Stimulated activated CD4-positive, alpha-beta T cell treated with anti-CD3 and anti-CD28 coated beads, Interleukin-2, amount 100 ng/mL, for 4 hours (primary cell): Measurements from ENCODE around the gene PCA3.
"Not testable (repeated sequence)": the region's sequence is repeated elsewhere in the genome, so short reads cannot be mapped to it uniquely, and the experiment has no call there.

Experiments used
- DNase-seq: peaks from one replicate; pipeline ENCODE4 v3.0.0-alpha.2; 2020; ENCODE audit warnings: low read depth

PCA3 gene

DNA sequence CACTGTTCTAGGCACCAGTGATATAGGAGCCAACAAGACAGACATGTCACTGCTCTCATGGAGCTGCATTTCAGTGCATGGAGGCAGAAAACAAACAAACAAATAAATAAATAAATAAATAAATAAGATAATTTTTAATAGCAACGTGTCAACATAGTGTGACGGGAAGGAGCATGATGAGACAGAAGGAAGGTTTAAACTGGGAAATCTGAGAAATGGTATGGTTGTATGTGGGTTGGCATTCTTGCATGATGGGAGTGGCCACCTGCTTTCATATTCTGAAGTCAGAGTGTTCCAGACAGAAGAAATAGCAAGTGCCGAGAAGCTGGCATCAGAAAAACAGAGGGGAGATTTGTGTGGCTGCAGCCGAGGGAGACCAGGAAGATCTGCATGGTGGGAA, at the start of gene PCA3:
Gene PCA3, plus strand, starts transcription at position 301 of the 400 bp plus-strand sequence.
- no peak for DNase-seq

DNA sequence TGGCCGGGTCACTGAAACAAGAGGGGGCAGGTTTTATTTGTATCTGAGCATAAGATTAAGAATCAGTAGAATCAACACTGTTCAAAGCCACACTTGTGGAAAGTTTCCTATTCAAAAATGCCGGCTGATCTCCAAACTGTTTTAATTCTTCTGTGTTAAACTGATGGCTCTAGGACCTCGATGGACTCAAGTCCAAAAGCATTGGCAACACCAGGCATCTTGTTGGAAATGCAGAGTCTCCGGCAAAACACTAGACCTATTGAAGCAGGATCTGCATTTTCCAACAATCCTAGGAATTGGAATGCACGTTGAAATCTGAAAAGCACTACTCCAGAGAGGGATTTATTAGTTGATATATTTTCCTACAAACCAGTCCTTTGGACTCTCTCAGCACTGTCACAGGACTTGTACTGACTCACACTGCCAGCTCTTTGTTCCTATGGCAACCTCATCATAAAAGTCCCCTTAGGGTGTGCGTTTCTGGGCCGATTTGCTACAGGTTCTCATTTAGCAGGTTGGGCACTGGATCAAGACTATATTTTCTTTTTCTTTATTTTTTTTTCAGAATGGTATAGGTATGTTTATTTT, 48.1 kb upstream of the PCA3 start:
- no peak for DNase-seq

DNA sequence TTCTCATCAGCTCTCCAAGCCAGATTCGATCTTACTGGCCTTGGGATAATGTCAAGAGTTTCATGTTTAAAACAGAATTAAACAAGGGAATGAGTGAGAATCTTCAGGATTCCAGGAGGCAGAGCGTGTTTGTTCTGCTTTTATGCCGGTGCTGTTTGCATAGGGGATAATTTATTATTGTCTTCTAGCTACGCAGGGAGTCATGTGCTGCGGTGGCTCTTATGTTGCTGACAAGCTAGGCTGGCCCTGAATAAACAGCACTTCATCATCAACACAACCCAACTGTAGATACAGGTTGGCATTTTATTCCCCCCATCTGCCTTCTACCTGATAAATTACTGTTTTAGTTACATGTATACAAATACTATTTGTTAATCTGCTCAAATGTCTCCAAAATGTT, 47.1 kb upstream of the PCA3 start:
- no peak for DNase-seq

DNA sequence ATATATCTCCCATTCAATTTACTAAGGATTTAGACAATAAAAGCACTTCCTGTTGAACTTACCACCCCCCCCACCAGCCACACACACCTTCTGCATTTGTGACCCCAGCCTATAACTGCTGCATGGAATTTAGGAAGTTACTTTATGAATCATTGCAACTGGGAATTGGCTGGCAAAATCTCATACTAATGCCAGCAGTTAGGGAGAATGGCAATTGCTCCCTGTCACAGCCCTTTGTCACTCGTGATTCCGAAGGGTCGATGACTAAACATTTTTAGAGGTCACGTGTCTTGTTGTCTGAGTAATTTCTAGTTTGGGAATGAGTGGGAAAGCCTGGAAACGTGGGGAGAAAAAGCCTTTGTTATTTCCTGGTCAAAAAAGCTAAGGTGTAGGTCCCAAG, 46.6 kb upstream of the PCA3 start:
- DNase-seq = no peak

DNA sequence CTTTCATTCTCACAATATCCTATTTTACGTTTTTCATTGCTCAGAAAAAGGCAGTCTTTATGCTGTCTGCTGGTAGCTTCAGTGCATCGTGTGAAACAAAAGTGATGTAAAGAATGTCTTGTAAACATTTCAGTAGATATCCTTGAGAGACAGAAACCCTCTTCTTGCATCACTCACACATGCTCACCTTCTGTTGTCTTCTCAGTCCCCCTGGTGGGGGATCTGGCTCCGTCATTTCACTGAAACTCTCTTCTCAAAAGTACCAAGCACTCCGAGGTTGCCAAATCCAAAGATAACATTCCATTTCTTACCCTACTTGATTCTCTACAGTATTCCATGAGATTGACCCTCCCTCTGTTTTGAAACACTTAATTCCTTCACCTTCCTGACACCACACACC, 46.1 kb upstream of the PCA3 start:
- no peak for DNase-seq

DNA sequence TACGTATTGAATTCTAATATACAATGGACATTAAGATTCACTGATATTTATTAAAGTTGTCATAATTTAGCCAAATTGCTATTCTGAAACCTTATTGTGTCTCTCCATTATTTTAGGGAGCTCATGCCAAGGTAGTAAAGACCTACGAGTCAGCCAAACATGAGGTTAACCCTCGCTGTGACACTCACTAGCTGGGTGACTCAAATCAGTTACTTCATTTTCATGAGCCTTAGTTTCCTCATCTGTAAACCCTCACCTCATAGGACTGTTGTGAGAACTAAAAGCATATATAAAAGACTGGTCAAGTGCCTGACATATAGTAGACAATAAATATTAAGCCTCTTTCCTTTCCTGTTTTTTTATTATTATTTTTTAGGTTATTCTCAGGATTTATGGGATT, 44.0 kb upstream of the PCA3 start:
- no peak for DNase-seq

DNA sequence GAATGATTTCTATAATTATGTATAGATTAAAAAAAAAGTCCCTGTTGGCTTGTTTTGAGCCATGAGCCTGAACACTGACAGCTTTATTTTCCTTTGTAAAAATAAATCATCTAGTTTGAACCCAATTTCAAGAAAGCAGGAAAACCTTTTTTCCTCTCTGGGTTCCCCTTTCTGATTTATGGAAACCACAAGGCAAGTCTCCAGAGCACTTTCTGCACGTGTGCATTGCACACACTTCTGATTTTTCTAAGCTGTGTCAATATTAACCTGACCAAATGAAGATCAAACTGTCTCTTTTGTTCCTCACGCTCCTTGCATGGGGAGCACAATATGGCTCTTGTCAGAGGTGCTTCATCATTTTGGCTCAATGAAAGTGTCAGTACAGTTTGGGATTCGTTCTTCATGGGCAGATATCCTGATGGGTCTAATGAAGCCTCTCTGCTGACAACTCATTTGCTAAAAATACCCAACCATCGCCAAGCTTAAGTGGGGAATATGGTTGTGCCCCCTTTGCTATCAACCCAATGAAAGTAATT, 39.2 kb upstream of the PCA3 start:
- no peak for DNase-seq

DNA sequence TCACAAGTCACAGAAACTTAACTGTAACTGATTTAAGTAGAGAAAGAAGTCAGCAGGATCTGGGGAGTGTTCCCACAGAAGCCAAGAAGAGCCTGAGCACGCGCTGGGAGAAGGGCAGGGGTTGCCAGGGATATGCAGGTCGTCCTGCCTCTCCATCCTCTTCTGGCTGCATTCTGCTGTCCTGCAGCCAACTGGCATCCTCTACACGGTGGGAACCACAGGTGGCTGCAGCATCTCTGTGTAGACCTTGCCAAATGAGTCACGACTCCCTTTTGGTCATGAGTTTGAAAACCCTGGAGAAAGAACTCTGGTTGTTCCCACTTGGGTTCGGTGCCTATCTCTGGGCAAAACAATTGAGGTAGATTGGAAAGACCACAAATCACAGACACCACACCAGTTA, 38.4 kb upstream of the PCA3 start:
- no peak for DNase-seq

DNA sequence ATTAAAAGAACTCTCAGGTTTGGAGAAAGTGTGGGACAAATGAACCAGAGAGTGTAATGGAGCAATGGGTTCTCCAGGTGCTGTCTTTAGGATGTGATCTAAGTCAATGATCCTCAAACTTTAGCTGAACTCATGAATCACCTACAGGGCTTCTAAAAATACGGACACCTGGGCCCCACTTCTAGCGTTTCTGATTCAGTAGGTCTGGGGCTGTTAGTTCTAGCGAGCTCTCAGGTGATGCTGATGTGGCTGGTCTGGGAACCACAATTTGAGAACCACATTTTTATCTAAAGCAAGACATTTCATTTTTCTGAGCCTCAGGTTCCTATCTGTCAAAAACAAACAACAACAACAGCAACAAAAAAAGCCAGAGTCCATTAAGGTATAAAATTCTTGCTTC, 35.1 kb upstream of the PCA3 start:
- no peak for DNase-seq

DNA sequence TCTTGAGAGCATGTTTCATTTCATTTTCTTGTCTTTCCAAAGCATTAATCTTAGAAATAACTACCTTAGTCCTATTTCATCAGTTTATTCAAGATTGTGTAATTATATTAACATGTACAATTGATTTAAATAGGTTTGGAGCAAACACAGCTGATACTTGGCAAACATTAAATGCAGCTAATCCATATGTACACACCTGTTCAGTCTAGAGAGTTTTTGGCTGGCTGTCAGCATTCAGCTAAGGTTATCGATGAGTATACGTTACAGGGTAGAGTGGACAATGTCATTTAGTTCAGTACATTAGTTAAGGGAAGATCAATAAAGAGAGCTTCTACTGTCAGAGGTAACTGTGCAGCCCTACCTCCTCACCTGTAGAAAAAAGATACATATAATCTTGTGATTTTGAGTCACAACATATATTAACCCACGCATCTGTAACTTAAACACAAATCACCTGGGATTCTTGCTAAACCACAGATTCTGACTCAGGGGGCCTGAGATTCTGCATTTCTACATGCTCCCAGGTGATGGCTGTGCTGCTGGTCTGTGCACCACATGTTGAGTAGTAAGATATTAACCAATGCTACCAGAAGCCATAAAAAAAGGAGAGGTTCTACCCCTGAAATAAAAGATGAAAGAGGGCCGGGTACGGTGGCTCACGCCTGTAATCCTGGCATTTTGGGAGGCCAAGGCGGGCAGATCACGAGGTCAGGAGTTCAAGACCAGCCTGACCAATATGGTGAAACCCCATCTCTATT, 34.1 kb upstream of the PCA3 start:
- no peak for DNase-seq

DNA sequence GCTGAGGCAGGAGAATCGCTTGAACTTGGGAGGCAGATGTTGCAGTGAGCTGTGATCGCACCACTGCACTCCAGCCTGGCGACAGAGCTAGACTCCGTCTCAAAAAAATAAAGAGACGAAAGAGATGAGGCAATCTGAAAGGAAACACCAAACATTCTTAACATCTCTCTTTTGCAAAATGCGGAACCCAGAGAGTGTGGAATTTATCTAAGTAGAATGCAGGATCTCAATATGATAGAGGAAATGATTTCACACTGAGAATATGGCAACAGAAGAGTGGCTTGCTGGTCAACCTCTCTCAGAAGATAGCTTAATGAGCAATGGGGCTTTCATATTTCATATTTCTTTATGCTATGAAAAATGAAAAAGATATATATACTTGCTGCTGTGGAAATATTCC, 33.4 kb upstream of the PCA3 start:
- DNase-seq = no peak

DNA sequence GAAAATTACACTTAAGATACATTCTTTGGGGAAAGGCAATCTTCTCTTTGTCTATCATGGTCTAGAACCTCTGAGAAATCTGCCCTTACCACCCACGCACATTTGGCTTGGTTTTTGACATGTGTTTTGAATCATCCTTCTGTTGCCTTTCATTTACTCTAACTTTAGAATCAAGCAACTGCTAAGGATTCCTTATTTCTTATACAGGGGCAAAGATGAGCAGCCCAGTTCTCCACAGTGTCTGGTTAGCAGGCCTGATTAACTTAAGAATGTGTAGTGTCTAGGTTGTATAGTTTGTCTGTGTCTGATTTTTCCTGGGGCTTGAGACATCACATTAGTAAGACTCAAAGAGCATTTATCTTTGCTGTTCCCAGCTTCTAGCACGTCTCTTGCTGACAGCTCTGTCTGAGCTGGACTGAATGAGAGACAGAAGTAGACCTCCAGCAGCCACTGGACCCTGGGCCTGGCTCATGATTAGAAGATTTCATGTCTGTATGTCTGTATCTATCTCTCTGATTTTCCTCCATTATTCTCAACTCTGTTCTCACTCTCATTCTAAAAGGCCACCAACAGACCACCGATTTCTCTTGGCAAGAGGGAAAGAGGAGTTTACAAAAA, 31.8 kb upstream of the PCA3 start:
- no peak for DNase-seq

DNA sequence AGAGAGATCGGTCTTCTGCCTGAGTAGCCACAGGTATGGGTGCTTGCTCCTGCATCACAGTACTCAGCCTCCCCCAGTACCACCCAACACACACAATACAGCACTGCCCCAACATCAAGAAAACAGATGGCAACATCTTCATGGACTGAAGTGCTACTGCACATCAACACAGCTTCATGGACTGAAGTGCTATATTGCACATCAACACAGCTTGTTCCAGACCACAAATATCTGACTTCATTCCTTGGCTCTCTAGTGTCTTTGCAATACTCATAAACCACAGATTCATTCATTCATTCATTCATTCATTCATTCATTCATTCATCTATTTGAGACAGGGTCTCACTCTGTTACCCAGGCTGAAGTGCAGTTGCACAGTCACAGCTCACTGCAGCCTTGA, 31.1 kb upstream of the PCA3 start:
- DNase-seq = no peak

DNA sequence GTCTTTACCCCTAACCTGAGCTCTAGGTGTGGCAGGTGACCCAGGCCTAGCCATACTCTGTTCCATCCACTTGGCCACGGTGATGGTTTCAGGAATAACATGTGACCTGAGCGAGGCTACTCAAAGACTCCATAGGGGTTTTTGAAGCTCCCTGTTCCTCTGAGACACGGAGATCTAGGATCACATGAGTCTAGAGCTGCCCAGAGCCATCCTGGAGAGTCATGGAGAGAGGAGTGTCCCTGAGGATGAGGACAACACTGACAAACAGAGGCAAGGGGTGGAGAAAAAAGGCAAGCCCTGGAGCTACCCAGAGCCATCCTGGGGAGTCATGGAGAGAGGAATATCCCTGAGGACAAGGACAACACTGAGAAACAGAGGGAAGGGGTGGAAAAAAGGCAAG, 29.5 kb upstream of the PCA3 start:
- DNase-seq = no peak

DNA sequence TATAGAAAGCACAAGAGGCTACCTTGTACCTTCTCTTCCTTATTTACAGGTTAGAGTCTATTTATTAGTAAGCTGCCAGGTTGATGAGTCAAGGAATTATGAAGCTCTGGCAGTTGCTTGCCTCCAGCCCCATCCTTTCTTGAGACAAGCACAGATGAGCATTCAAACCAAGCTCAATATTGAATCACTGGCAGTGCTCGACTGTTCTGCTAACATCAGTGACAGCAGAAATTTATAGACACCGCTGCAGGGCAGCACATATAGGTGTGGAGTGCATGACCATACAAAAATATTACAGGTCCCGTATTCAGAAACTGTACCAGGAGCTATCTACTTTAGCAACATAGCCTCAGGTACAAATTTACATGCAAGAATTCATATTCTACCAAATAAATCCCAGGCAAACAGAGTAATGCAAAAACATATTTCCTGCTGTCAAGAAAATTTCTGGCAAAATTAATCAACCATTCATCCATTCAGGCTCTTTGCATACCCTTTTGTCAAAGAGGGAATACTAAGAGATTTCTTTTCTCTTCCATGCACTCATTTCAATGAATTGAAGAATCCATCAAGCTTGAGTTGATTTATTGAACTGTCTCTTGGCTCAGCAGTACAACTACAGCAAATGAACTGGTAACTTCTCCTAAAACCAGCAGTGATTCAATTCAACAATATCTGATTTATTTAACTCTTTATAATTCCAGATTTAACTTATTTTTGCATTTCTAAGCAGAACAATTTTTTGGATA, 26.9 kb upstream of the PCA3 start:
- no peak for DNase-seq

DNA sequence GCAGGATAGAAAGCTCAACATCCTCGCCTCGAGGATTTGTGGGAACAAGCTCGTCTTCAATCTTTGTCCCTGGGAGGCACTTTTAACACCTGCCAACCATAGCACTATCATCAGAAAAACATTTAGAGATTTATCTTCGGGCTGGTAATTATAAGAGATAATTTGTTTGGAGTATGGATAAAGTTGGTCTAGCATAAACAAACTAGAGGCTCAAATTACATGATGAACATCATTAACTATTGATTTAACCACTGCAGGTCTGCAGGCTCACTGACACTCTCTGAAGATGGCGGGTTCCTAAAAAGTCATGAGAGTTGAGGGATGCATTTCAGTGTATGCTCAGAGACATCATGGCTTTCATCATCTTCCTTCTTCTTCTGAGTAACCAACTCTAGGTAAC, 25.8 kb upstream of the PCA3 start:
- no peak for DNase-seq

DNA sequence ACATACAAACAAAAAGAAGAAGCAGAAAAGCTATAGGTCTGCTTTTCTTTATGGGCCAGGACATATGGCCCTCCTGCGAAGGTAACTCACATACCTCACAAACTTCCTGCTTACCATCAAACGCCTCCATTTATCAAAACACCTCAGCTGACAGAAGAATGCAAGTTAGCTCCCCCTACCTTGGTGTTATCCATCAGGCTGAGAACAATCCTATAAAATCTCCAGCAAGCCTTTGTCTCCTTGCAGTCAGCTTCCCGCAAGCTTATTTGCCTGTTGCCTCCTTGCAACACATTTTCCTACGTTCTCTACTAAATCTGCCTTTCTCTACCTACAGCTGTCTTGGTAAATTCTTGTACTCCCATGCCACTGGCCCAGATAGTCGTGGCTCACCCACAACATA, 22.7 kb upstream of the PCA3 start:
- DNase-seq = no peak

DNA sequence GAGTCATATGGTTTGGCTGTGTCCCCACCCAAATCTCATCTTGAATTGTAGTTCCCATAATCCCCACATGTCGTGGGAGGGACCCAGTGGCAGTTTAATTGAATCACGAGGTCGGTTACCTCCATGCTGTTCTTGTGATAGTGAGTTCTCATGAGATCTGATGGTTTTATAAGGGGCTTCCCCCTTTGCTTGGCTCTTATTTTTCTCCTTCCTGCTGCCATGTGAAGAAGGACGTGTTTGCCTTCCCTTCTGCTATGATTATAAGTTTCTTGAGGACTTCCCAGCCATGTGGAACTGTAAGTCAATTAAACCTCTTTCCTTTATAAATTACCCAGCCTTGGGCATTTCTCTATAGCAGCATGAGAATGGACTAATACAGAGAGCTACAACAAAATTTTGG, 21.3 kb upstream of the PCA3 start:
- not testable (repeated sequence) for DNase-seq

DNA sequence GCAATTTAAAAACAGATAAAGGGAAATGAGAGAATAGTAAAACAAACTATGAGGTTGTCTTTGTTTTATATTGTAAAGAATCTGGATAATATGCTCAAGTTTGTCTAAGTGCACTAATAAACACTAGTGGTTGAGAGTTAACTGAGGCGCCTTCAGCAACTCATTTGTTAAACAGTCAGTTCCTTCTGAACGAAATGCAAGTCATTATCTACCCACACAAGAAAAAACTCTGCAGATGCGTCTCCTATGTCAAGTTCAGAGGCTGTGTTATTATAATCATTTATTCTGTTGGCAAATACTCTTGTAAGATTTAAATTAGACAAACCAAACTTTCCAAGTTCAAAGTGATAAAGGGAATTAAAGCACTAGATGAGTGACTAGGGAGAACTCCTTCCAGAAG, 20.3 kb upstream of the PCA3 start:
- no peak for DNase-seq

DNA sequence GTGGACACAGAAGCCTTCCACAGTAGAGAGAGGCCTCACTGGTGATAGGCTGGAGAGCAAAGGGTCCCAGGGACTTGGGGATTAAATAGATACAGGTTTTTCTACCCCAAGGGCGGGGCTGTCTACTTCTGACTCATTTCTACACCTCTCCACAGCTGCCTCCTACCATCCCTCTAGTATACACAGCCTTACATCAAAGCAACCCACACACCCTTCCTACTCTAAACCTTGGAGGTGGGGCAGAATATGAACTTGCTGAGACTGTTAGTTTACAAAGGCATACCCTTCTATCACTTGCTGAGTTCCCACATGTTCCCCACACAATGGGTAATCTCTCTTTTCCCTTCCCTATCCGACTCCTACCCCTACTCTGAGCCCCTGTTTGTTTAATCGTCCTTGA, 19.9 kb upstream of the PCA3 start:
- DNase-seq = no peak

DNA sequence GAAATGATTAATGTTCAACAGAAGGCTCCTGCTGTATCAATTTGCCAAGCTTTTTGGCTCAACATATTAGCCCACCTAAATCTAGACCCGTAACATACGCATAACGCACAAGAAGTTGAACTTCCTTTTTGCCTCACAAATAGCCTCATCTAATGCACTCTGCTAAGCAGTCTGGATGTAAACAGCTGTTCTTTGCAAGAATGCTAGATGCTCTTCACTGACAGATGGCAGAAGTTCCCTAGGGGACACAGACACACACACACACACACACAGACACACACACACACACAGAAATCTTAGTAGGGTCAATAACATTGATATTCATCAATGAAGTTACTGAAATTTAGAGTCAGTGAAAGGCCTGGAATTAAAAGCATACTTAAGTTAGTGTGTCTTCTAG, 13.2 kb upstream of the PCA3 start:
- DNase-seq = no peak

DNA sequence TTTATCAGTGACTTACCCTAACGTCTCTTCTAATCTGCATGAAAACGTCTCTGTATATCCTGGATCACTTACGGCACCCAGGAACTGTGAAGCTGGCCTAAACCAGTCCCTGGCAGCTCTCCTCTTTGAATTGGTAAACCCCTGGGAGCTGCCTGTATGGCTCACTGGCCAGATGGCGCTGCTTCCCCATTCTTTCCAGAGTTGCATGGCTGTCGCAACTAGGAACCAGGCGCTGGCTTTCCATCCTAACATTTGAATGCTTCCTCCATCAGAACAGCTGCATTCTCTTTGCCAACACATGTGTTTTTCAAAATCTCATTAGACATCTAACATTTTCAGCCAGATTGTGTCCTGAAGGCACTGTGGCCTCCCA, 8.0 kb upstream of the PCA3 start:
- DNase-seq = no peak
